D341Med (cell line): ENCODE data around the gene GSTM4.
"Not testable (repeated sequence)": the region's sequence is repeated elsewhere in the genome, so short reads cannot be mapped to it uniquely, and the experiment has no call there.

Experiments used
- DNase-seq: peaks from one replicate; pipeline ENCODE4 v3.0.0; 2012; ENCODE audit warnings: low spot score

The GSTM4 gene

DNA sequence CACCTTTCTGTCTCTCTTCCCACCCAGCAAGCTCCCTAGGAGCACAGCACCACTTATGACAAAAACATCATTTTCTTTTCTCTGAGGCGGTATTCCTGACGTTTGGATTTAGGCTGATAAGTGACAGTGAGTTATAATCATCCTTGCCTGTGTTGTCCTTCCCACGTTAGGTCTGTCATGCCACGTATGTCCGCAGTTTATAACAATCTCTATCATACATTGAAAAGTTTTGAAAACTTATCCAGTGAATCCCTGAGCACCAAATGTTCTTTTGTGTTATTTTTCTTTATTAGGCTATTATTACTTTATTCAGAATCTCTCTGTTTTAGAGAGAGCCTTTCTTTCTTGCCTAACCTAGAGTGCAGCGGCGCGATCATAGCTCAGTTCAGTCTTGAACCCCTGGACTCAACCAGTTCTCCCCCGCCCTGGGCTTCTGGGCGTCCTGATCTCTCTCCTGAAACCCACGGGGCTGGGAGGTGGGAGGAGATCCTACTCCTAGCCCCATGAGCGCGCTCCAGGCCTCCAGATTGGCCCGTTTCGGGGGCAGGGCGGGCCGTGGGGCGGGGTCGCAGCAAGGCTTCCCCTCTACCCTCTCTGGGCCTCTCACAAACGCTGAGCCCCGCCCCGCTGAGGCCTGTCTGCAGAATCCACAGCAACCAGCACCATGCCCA is 11.7 kb downstream of the GSTM4 start, which contains the start of gene GSTM2:
Gene GSTM2 (plus strand): TSS at position 606 of the 671 bp plus-strand sequence. CDS start 59 bp downstream, at position 665.
- DNase-seq = peak; percentile 82

DNA sequence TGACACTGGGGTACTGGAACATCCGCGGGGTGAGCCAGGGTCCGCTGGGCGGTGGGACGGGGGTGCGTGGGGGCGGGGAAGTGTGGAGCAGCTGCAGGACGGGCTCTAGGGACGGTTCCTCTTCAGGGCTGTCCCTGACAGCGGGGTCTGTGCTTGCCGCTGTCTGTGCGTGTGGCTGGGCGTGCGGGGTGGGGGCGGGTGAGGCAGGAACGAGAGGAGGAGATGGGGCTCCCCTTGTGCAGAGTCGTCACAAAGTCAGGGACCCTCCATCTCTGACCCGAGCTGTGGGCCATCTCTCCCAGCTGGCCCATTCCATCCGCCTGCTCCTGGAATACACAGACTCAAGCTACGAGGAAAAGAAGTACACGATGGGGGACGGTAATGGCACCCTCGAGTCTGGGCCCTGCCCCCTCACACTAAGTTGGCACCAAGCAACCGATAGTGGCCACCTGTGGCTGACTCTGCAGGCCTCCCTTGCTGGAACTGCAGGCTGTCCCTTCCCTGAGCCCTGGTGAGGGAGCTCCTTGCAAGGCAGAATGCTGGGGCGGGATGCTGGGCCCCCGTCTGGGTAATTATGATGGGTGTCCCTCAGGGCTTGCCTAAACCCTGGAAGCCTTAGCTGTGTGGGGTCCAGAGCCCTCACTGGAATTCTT is 12.3 kb downstream of the GSTM4 start:
- DNase-seq = no peak

DNA sequence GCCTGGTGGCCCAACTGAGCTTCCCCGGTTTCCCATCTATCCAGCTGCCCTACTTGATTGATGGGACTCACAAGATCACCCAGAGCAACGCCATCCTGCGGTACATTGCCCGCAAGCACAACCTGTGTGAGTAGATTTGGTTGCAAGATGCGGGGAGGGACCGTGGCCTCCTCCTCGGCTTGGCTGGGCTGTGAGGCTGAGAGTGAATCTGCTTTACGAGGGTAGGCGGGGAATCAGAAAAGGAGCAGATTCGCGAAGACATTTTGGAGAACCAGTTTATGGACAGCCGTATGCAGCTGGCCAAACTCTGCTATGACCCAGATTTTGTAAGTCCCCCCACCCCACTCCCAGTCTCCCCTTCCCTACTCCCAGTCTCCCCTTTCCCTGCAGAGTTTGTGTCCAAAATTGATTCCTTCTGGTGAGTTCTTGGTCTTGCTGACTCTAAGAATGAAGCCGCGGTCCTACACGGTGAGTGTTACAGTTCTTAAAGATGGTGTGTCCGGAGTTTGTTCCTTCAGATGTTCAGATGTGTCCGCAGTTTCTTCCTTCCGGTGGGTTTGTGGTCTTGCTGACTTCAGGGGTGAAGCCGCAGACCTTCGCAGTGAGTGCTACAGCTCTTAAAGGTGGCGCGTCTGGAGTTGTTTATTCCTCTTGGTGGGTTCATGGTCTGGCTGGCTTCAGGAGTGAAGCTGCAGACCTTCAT is 13.5 kb downstream of the GSTM4 start:
- DNase-seq = no peak

DNA sequence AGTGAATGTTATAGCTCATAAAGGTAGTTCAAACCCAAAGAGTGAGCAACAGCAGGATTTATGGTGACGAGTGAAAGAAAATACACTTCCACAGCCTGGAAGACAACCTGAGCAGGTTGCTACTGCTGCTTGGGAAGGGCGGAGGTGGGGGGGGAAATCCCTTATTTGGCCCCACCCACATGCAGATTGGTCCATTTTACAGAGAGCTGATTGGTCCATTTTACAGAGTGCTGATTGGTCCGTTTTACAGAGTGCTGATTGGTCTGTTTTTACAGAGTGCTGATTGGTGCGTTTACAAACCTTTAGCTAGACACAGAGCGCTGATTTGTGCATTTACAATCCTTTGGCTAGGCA is 14.0 kb downstream of the GSTM4 start:
- DNase-seq = not testable (repeated sequence)

DNA sequence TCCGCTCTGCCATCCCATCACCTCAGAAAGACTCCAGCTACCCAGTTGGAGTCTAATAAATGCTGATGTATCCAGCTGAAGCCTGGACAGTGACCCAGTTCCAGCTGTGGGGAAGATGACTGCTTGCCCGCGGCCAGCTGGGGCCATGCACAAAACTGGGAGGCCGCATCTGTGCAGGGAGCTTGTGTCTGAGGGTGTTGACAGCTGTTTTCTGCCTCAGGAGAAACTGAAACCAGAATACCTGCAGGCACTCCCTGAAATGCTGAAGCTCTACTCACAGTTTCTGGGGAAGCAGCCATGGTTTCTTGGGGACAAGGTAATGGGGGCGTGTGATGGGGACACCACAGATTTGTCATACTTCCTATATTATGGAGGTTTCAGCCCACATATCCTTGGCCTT is 15.2 kb downstream of the GSTM4 start:
- DNase-seq = no peak

DNA sequence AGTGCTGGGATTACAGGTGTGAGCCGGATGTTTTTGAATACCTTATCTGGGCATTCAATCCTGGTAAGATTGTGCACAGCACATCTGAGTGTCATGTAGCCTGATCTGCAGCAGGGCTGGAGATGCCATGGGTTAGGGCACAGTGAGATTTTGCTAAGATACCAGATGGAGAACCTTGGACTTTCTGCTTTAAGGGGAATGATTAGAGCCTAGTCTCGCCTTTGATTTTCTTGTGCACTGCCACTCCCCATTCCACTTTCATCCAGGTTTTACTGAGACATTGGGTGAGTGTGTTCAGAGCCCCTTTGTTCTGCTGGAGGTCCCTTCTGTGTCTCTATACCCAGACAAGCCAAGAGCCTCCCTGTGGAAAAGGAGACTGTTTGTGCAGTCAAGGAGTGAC is 18.0 kb downstream of the GSTM4 start:
- DNase-seq = not testable (repeated sequence)

DNA sequence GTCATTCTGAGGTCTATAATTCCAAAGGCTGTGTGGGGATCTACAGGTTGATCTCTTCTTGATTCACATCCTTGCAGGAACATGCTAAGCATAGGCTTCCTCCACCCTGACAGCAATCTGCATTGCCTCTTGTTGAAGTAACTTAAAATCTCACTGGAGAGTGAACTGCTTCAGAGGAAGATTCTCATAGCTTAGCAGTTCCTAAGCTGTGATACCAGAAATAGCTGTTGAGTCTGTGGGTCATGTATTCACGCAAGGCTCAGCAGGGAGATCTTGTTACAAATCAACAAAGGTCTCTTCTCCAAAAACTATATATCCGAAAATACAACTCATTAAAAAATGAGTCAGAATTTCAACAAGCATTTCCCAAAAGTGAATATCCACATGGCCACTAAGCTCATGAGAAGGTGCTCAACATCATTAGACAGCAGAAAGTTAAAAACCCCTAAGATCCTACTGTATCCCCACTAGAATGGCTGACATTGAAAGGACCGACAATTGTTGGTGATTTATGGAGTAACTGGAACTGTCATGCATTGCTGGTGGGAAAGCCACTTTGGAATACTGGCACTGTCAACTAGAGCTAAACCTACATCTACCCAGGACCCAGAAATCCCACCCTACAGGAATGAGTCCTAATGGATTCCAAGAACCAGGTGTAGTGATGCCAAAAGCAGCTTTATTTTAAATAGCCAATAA is 20.9 kb downstream of the GSTM4 start:
- DNase-seq = not testable (repeated sequence)

DNA sequence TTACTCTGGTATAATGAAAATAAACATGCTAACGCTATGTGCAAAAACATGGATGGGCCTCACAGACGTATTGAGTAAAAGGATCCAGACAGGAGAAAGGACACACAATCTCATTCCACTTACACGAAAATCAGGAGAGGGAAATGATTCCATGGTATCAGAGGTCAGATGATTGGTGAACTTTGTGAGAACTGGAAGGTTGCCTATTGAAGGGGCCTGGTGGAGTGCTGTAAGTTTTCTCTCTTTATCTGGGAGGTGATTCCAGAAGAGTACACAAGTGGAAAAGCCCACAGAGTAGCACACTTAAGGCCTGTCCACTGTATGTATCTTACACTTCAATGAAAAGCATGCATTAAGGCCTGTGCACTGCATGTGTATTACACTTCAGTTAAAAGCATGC is 21.6 kb downstream of the GSTM4 start:
- DNase-seq = no peak

DNA sequence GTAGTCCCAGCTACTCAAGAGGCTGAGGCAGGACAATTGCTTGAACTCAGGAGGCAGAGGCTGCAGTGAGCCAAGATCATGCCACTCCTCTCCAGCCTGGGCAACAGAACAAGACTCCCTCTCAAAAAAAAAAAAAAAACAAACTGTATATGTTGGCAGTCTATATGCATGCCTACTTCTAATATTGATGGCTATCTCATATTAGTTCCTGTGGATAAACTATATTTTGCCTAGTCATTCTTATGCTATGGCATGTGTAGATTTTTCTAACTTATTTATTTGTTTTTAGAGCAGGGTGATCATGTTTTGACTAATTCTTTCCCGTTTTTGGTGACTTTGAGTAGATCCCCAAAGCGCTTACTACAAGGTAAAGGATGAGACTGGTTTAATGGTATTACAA is 22.7 kb downstream of the GSTM4 start:
- not testable (repeated sequence) for DNase-seq

DNA sequence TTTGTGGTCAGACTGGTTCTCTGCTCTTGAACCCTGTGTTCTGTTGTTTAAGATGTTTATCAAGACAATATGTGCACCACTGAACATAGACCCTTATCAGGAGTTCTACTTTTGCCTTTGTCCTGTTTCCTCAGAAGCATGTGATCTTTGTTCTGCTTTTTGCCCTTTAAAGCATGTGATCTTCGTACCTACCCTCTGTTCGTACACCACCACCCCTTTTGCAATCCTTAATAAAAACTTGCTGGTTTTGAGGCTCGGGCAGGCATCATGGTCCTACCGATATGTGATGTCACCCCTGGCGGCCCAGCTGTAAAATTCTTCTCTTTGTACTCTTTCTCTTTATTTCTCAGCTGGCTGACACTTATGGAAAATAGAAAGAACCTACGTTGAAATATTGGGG is 28.9 kb downstream of the GSTM4 start:
- DNase-seq = not testable (repeated sequence)

DNA sequence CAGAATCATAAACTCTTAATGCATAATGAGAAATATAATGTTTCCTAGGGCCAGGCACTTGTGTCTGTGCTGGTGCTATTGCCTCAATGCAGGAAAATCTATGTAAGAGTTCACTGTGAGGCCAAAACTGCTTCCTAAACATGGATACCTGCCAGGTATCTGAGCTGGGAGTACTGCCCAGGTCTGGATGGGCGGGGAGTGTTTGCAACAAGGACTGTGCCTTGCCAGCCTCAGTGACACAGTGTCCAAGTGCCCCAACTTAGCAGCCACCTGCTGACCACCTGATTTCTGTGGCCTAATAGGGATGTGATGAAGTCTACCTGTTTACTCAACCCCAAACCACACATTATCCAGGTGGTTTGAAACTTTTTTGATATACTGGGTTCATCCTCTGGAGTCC is 29.5 kb downstream of the GSTM4 start:
- not testable (repeated sequence) for DNase-seq

DNA sequence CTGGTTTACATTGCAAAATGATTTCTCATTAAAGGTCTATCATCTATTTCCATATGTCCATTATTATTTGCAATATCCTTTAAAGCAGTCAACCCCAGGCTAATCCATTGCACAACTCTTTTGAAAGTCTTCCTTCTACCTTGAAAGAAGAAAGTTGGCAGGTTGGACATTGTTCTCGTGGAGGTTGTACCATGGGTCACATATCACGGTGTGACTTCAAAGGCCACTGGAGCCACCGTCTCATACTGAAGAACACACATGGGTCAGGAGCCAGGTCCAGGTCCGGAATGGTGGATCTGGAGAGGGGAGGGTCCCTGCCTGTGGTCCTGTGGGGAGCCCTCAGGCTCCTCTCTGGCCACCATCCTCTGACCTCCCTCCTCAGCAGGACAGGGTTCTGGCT is 30.0 kb downstream of the GSTM4 start:
- DNase-seq = not testable (repeated sequence)

DNA sequence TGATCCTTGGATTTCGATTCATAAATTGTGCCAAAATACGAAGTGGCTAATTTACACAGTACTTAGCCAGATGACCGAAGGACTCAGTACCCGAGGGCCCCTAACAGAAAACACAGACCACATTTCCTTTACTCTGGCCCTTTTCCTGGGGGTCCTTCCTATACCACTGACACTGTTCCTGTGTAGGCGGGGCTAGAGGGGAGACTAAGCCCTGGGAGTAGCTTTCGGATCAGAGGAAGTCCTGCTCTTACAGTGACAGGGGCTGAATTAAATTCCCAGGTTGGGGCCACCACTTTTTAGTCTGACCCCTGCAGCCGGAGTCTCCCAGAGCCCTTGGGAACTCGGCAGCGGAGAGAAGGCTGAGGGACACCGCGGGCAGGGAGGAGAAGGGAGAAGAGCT is 31.2 kb downstream of the GSTM4 start:
- not testable (repeated sequence) for DNase-seq

DNA sequence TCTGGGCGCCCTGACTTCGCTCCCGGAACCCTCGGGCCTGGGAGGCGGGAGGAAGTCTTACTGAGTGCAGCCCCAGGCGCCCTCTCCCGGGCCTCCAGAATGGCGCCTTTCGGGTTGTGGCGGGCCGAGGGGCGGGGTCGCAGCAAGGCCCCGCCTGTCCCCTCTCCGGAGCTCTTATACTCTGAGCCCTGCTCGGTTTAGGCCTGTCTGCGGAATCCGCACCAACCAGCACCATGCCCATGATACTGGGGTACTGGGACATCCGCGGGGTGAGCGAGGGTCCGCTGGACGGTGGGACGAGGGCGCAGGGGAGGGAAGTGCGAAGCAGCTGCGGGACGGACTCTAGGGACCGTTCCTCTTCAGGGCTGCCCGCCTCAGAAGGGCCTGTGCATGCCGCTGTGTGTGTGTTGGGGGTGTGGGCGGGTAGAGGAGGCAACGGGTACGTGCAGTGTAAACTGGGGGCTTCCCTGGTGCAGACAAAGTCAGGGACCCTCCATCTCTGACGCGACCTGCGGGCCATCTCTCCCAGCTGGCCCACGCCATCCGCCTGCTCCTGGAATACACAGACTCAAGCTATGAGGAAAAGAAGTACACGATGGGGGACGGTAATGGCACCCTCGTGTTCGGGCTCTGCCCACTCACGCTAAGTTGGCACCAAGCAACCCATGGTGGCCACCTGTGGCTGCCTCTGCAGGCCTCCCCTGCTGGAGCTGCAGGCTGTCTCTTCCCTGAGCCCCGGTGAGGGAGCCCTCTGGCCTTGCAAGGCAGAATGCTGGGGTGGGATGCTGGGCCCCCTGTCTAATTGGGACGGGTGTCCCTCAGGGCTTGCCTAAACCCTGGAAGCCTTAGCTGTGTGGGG is 32.0 kb downstream of the GSTM4 start, which contains the start of gene GSTM1:
Gene GSTM1 (plus strand): TSS at position 177 of the 859 bp plus-strand sequence. CDS start 57 bp downstream, at position 234.
- no peak for DNase-seq

DNA sequence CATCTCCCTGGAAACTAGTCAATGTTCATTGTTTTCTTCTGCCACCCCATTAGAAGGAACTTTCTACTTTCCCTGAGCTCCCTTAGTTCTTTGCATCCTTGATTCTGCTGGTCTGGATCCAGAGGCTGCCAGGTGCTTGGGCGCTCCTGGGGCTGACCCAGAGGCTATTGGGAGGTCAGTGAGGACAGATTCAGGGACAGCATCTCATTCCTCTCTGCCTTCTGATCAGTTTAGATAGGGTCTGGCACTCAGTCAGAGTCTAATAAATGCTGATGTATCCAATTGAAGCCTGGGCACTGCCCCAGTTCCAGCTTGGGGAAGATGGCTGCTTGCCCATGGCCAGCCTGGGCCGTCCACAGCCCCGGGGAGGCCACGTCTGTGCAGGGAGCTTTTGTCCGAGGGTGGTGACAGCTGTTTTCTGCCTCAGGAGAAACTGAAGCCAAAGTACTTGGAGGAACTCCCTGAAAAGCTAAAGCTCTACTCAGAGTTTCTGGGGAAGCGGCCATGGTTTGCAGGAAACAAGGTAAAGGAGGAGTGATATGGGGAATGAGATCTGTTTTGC is 34.0 kb downstream of the GSTM4 start:
- DNase-seq = no peak

DNA sequence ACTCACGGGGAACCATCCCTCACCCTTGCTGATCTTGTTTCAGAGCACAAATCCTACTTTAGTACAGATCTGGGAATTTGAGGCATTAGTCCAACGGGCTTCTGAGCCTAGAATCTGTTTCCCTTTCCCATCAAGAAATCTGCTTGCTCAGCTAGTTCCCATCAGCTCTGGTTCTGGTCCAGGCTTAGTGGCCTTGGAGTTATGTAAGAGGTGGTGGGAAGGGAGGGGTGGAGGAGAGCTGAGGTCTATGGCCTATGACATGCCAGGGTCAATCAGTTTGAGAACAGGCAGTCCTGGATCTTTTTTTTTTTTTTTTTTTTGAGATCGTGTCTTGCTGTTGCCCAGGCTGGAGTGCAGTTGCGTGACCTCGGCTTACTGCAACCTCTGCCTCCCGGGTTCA is 35.9 kb downstream of the GSTM4 start:
- DNase-seq = no peak

DNA sequence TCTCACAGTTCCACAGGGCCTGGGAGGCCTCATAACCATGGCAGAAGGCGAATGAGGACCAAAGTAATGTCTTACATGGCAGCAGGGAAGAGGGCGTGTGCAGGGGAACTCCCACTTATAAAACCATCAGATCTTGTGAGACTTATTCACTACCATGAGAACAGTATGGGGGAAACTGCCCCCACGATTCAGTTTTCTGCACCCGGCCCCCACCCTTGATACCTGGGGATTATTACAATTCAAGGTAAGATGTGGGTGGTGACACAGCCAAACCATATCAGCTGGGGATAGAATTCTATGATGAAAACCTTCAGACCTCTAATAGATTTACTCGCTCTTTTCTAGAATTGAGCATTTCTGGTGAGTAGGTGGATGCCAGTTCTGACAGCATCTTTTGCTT is 38.5 kb downstream of the GSTM4 start:
- DNase-seq = not testable (repeated sequence)

DNA sequence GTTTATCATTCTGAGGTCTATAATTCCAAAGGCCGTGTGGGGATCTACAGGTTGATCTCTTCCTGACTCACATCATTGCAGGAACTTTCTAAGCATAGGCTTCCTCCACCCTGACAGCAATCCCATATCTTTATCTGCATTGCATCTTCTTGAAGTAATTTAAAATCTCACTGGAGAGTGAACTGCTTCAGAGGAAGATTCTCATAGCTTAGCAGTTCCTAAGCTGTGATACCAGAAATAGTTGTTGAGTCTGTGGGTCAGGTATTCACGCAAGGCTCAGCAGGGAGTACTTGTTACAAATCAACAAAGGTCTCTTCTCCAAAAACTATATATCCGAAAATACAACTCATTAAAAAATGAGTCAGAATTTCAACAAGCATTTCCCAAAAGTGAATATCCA is 39.2 kb downstream of the GSTM4 start:
- not testable (repeated sequence) for DNase-seq

DNA sequence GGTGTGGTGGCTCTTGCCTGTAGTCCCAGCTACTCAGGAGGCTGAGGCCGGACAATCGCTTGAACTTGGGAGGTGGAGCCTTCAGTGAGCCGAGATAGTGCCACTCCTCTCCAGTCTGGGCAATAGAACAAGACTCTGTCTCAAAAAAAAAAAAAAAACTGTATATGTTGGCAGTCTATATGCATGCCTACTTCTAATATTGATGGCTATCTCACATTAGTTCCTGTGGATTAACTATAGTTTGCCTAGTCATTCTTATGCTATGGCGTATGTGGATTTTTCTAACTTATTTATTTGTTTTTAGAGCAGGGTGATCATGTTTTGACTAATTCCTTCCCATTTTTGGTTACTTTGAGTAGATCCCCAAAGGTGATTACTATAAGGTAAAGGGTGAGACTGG is 41.2 kb downstream of the GSTM4 start:
- no peak for DNase-seq

DNA sequence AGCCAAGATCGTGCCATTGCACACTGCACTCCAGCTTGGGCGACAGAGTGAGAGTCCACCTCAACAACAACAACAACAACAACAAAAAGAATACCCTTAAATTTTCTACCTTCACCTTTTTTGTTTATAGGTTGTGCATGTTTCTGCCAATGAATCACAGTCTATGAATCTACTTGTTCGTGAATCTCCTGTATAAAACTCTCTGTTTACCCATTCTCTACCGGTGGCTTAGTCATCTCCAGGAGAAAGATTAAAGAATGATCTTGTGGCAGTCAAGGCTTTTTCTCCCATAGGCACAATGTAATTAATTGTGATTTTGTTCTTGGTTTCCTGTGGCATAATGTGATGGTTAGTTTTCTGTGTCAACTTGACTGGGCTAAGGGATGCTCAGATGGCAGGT is 42.0 kb downstream of the GSTM4 start:
- not testable (repeated sequence) for DNase-seq

DNA sequence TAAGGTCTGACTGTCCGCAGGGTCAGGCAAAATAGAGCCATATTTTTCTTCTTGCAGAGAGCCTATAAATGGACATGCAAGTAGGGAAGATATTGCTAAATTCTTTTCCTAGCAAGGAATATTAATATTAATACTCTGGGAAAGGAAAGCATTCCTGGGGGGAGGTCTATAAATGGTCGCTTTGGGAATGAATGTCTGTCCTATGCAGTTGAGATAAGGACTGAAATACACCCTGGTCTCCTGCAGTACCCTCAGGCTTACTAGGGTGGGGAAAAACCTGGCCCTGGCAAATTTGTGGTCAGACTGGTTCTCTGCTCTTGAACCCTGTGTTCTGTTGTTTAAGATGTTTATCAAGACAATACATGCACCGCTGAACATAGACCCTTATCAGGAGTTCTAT is 47.0 kb downstream of the GSTM4 start:
- not testable (repeated sequence) for DNase-seq
